Central memory CD4-positive, alpha-beta T cell (primary cell): ENCODE measurements around the gene REEP3.

ENCODE experiments used
- DNase-seq: peaks from one replicate; pipeline ENCODE4 v3.0.0; 2022

REEP3 gene

GRCh38 chr10:63515002-63515763, 6.0 kb upstream of the REEP3 start:
- peak; percentile 33 for DNase-seq

GRCh38 chr10:63516207-63516606, 5.0 kb upstream of the REEP3 start:
- no peak for DNase-seq

GRCh38 chr10:63518690-63519288, 2.4 kb upstream of the REEP3 start:
- DNase-seq, result no peak

DNA sequence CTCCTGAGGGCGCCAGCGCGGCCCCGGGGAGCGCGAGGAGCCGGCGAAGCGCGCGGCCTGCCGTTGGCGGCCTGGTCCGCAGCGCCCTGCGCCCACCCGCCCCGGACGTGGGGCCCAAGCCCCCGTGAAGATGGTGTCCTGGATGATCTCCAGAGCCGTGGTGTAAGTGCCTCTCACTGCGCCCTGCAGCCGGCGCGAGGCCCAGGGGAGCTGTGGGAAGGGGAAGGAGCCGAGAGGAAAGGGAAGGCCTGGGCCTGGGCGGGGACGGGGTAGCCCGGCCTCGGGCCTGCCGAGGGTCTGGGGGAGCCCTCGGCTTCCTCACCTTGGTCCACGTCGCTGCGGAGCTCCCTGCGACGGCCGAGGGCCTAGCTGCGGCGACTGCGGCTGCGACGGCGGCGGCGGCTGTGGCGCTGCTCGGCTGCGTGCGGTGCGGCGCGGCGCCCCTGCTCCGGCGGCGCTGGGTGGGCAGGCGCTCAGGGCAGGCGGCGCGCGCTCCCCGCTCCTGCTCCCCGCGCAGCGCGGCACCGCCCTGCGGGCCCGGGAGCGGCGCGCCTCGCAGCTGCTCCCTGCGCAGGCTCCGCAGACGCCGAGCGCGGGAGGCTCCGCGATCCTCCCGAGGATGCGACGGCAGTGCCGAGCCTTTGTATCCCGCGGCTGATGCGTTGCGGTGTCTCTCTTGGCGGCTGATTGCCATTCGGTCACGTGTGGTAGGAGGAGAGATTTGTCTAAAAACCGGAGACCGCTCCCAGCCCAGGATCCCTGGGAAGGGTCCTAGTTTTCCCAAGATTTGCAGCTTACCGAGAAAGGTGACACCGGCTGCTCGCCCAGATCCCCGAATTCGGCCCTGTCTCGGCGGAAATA, 445 bp downstream of the REEP3 start:
- DNase-seq, result peak; percentile 52

DNA sequence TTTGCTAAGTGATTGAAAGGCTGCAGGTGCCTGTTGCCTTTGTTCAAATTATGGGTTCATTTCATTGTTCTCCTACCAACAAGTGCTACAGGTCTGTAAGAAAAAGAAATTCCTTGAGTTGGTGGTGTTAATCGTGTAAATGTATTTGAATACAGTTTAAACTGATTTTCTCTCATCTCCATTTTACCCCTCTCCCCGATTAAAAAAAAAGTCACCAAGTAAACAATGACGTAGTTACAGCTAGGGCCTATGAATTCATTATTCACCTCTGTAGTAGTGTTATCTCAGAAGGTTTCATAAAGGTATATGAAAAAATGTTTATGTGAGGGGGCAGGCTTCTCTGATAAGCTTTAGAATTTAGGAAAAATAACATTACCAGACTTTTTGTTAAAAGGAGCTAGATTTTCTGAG, 1.1 kb downstream of the REEP3 start:
- peak; percentile 57 for DNase-seq

- DNase-seq, result no peak
These were observed 1.8 kb downstream of the REEP3 start for GRCh38 chr10:63522995-63523394.

- DNase-seq, result no peak
These were observed 3.8 kb downstream of the REEP3 start for GRCh38 chr10:63525021-63525420.

- no peak for DNase-seq
These were observed 6.2 kb downstream of the REEP3 start for GRCh38 chr10:63527401-63527800.

DNA sequence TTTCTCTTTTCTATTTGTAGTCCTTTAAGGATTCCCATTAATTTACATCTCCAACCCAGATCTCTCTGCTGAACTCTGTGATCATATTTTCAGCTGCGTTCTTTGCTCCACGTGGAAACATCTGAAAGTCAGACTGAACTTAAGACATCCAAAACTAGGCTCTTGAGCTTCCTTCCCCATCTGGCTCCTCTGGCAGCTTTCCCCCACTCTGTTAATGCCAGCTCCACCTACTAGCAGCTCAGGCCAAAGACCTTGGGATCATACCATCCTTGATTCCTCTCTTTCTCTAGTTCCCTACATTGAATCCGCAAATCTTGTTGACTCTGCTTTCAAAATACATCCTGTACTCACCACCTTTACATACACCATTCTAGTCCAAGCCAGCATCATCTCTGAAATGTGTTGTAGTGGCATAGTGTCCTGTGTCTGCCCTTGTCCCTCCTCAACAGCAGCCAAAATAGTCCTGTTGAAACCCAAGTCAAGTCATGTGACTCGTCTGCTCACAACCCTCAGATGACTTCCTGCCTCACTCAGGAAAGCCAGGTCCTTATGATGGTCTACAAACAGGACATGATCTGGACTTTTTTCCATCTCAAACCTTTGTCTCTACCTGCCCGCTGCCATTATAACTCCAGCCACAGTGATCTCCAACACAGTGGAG, 7.0 kb downstream of the REEP3 start:
- no peak for DNase-seq

- no peak for DNase-seq
These were observed 9.2 kb downstream of the REEP3 start for GRCh38 chr10:63530409-63530808.

DNA sequence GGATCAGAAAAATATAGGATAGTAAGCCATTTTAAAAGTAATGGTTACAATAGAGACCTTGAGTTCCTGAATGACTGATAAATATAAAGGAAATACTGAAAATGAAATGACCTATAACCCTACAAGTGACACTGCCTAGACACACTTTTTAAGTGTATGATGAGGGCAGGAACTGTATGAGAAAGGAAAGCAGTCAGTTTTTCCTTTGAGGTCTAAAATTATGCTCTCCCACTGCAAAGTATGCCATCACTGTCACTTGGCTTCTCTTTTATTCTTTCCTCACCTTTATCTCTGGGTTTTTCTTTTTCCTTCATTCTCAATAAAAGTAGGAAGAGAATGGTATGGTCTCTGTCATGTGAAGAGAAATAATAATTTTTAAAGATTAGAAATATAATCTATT, 13.5 kb downstream of the REEP3 start:
- DNase-seq, result no peak

DNA sequence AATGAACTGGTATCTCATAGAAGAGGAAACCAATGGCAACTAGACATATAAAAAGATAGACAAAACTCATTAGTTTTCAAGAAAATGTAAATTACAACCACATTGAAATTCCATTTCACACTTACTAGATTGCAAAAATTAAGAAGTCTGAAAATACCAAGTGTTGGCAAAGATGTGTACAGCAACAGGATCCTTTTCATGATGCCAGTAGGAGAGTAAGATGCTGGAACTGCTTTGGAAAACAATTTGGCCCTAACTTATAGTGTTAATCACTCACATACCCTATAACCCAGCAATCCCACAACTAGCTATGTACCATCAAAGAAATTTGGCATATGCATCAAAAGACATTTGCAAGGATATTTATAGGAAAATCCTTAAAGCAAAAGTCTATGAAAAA, 15.5 kb downstream of the REEP3 start:
- no peak for DNase-seq

- no peak for DNase-seq
These were observed 16.3 kb downstream of the REEP3 start for GRCh38 chr10:63537536-63537935.

DNA sequence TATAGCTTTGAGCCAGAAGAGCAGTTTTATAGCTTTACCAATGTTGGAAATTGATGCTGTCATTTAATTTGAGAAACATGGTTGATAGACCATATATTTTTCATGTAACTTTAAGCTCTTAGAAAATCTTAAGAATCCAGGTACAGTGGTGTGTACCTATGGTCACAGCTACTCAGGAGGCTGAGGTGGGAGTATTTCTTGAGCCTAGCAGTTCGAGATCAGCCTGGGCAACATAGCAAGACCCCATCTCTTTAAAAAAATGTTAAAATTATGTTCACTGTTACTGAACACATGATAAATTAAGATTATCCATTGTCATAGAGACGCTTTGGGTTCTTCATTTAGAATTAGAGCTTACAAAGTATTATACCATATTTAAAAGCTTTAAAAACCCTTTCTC, 18.2 kb downstream of the REEP3 start:
- DNase-seq, result no peak

- DNase-seq, result no peak
These were observed 18.8 kb downstream of the REEP3 start for GRCh38 chr10:63539994-63540393.

DNA sequence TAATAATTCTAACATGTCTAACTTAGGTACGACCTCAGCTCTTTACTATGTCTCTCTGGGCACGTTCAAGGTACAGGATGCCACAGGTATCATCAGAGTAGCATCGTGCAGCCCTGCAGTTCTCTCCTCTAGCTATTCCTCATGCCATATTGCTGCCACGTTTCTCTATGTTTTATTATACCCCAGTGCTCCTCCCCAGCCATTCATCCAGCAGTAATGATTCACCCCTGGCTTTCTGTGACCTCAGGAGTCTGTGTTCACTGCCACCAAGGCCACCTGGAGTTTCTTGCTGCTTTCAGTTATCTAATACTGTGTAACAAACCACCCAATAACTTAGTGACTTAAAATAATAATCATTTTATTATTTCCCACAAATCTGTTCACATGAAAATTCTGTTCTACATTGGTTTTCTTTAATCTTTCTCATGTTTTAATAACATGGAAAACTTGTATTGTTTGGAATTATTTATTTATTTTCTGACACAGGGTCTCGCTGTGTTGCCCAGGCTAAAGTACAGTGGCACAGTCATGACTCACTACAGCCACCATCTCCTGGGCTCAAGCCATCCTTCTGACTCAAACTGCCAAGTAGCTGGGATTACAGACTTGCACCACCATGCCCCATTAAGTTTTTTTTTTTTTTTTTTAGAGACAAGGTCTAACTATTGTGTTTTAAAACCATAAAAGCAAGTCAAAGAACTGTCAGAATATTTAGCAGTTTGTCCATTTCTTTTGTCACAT, 21.8 kb downstream of the REEP3 start:
- no peak for DNase-seq

GRCh38 chr10:63543576-63543962, 22.4 kb downstream of the REEP3 start:
- DNase-seq, result no peak

DNA sequence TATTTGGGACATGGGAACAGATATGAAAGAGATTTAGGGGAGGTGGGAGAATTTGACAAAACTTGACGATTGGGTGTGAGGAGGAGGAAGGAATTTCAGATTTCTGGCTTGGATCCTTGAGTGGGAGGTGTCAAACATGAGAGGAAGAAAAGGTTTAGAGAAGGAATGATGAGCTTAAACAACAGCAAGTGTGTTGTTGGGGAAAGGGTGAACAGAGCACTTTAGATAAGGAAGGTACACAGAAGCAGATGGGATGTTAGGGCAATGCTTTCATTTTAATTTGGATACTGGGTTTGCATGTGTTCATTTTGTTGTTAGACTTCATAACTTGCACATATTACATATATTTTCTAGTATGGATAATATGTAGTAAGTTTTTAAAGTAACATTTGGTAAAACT, 23.2 kb downstream of the REEP3 start:
- no peak for DNase-seq

- no peak for DNase-seq
These were observed 26.6 kb downstream of the REEP3 start for GRCh38 chr10:63547628-63548360.

- DNase-seq, result no peak
These were observed 27.7 kb downstream of the REEP3 start for GRCh38 chr10:63548860-63549259.

DNA sequence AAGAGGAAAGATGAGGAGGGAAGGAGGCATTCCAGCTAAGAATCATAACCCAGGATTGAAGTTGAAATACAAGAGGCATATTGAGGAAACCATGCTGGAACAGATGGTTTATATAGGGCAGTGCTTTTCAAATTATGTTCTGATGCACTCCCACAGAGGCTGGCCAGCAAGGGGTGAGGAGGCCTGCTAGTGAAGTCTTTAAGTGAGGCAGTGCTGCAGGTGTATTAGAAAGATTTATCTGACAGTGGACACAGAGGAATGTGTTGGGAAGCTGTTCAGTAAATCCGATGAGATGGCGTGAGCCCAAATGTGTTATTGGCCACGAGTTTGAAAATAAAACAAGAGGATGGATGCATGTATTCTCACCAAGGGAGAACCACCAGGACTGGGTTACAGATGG, 28.6 kb downstream of the REEP3 start:
- DNase-seq, result no peak

DNA sequence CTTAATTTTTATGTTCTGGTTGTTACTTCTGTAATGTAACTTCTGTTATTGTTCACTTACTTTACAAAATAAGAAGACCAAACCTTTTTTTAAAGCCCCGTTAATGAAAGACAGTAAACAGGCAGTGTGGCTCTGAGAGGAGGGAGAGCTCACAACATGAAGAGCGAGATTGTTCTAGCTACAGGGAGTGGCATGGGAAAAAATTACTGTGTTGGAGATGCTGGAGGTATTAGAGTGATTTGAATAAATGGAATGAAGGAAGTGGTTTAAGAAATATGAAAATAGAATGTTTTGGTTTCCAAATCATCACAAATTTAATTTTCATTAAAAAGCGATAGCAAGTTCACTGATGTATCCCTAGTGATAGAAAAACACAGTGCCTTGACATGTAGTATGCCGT, 31.8 kb downstream of the REEP3 start:
- no peak for DNase-seq
